H9 (cell line): ENCODE data around the gene PLEKHA8. TPM values are rescaled to one million over a fixed set of nuclear protein-coding genes. Genes with fewer than 3 reads are reported as not detected.

Experiments
- DNase-seq: peaks from one replicate; pipeline ENCODE4 v3.0.0-alpha.2; 2017
- H2AFZ ChIP-seq: one replicate; pipeline ENCODE4 v1.6.1; 2013; ENCODE audit warnings: mild to moderate bottlenecking, low read length, control low read depth, moderate library complexity
- H2AK5ac ChIP-seq: 2 replicates; pipeline ENCODE4 v1.6.1; 2013; ENCODE audit warnings: low read length, control low read depth, mixed read lengths; ENCODE audit not compliant: insufficient read length
- H2BK120ac ChIP-seq: one replicate; pipeline ENCODE4 v1.6.1; 2013; ENCODE audit warnings: low read depth, mild to moderate bottlenecking, low read length, control low read depth, inconsistent platforms; ENCODE audit not compliant: poor library complexity, severe bottlenecking
- H2BK12ac ChIP-seq: 2 replicates; pipeline ENCODE4 v1.6.1; 2013; ENCODE audit warnings: low read length, control low read depth, mixed read lengths, low read depth; ENCODE audit not compliant: insufficient read length
- H2BK15ac ChIP-seq: 2 replicates; pipeline ENCODE4 v1.6.1; 2013; ENCODE audit warnings: low read depth, low read length, control low read depth
- H2BK20ac ChIP-seq: one replicate; pipeline ENCODE4 v1.6.1; 2013; ENCODE audit warnings: low read depth, mild to moderate bottlenecking, low read length, control low read depth, inconsistent platforms; ENCODE audit not compliant: poor library complexity, severe bottlenecking
- H2BK5ac ChIP-seq: 2 replicates; pipeline ENCODE4 v1.6.1; 2013; ENCODE audit warnings: low read length, control low read depth, mixed read lengths; ENCODE audit not compliant: insufficient read length
- H3K14ac ChIP-seq: 2 replicates; pipeline ENCODE4 v1.6.1; 2013; ENCODE audit warnings: low read length, control low read depth; ENCODE audit not compliant: insufficient read depth
- H3K18ac ChIP-seq: 2 replicates; pipeline ENCODE4 v1.6.1; 2013; ENCODE audit warnings: low read depth, mild to moderate bottlenecking, mixed read lengths, low read length, control low read depth; ENCODE audit not compliant: insufficient read length
- H3K23ac ChIP-seq: 2 replicates; pipeline ENCODE4 v1.6.1; 2013; ENCODE audit warnings: low read length, control low read depth, mixed read lengths, low read depth; ENCODE audit not compliant: insufficient read length
- H3K23me2 ChIP-seq: 2 replicates; pipeline ENCODE4 v1.6.1; 2013; ENCODE audit warnings: low read depth, mild to moderate bottlenecking, mixed read lengths, low read length, control low read depth; ENCODE audit not compliant: insufficient read length, poor library complexity, severe bottlenecking
- H3K27ac ChIP-seq: 2 replicates; pipeline ENCODE4 v1.5.1; 2013; ENCODE audit warnings: low read length, control low read depth, mixed read lengths, low read depth; ENCODE audit not compliant: insufficient read length
- H3K27me3 ChIP-seq: 2 replicates; pipeline ENCODE4 v1.6.1; 2013; ENCODE audit warnings: low read length, control low read depth, inconsistent platforms; ENCODE audit not compliant: insufficient read depth
- H3K4ac ChIP-seq: 2 replicates; pipeline ENCODE4 v1.6.1; 2013; ENCODE audit warnings: low read depth, mild to moderate bottlenecking, control low read depth, inconsistent platforms, low read length, moderate library complexity
- H3K4me1 ChIP-seq: 2 replicates; pipeline ENCODE4 v1.6.1; 2013; ENCODE audit warnings: low read length, control low read depth, inconsistent platforms; ENCODE audit not compliant: insufficient read depth
- H3K4me2 ChIP-seq: 2 replicates; pipeline ENCODE4 v1.6.1; 2013; ENCODE audit warnings: low read length, control low read depth, mixed read lengths; ENCODE audit not compliant: insufficient read length, insufficient read depth
- H3K56ac ChIP-seq: 2 replicates; pipeline ENCODE4 v1.6.1; 2013; ENCODE audit warnings: low read depth, mild to moderate bottlenecking, mixed read lengths, low read length, control low read depth; ENCODE audit not compliant: insufficient read length
- H3K79me1 ChIP-seq: 2 replicates; pipeline ENCODE4 v1.6.1; 2013; ENCODE audit warnings: low read depth, mild to moderate bottlenecking, moderate library complexity, low read length, control low read depth, inconsistent platforms; ENCODE audit not compliant: insufficient read depth, poor library complexity, severe bottlenecking
- H3K79me2 ChIP-seq: 2 replicates; pipeline ENCODE4 v1.6.1; 2013; ENCODE audit warnings: low read length, control low read depth, inconsistent platforms; ENCODE audit not compliant: insufficient read depth
- H3K9ac ChIP-seq: 2 replicates; pipeline ENCODE4 v1.6.1; 2013; ENCODE audit warnings: low read length, control low read depth, mixed read lengths; ENCODE audit not compliant: insufficient read length; ENCODE audit errors: extremely low read depth
- H3K9me3 ChIP-seq: one replicate; pipeline ENCODE4 v1.6.1; 2013; ENCODE audit warnings: low read depth, low read length, inconsistent platforms; ENCODE audit not compliant: control insufficient read depth
- H3T11ph ChIP-seq: one replicate; pipeline ENCODE4 v1.6.1; 2013; ENCODE audit warnings: mild to moderate bottlenecking, low read length, control low read depth, inconsistent platforms
- H4K20me1 ChIP-seq: one replicate; pipeline ENCODE4 v1.6.1; 2013; ENCODE audit not compliant: control insufficient read depth, insufficient read length, insufficient read depth
- H4K5ac ChIP-seq: 2 replicates; pipeline ENCODE4 v1.6.1; 2013; ENCODE audit warnings: low read depth, mild to moderate bottlenecking, mixed read lengths, low read length, control low read depth; ENCODE audit not compliant: insufficient read length
- H4K8ac ChIP-seq: replicated peaks from 2 replicates; pipeline ENCODE4 v1.6.1; 2013; ENCODE audit warnings: low read length, control low read depth, mixed read lengths, low read depth; ENCODE audit not compliant: insufficient read length
- H4K91ac ChIP-seq: 2 replicates; pipeline ENCODE4 v1.6.1; 2013; ENCODE audit warnings: low read depth, mild to moderate bottlenecking, moderate library complexity, mixed read lengths, low read length, control low read depth; ENCODE audit not compliant: insufficient read length
- H3K27ac Mint-ChIP-seq, 3 experiments: 2 replicates in 2 of 3; 3 replicates in 1 of 3; pipeline ENCODE4 v1.8.0; 2020 to 2021; ENCODE audit warnings: mixed read lengths in 3 of 3, mild to moderate bottlenecking in 1 of 3, moderate library complexity in 1 of 3
- H3K27me3 Mint-ChIP-seq: 2 replicates; pipeline ENCODE4 v1.8.0; 2021; ENCODE audit warnings: low read depth, mild to moderate bottlenecking, moderate library complexity, mixed read lengths
- H3K36me3 Mint-ChIP-seq, 3 experiments: 2 replicates in 2 of 3; 3 replicates in 1 of 3; pipeline ENCODE4 v1.8.0; 2020 to 2021; ENCODE audit warnings: low read depth in 3 of 3, mixed read lengths in 3 of 3; ENCODE audit not compliant: insufficient read depth in 1 of 3
- H3K4me1 Mint-ChIP-seq, 2 experiments: 2 replicates each; pipeline ENCODE4 v1.8.0; 2020; ENCODE audit warnings: mixed read lengths in 2 of 2
- H3K4me3 Mint-ChIP-seq, 2 experiments: 2 replicates in 1 of 2; 3 replicates in 1 of 2; pipeline ENCODE4 v1.8.0; 2020 to 2021; ENCODE audit warnings: mild to moderate bottlenecking in 2 of 2, mixed read lengths in 2 of 2, moderate library complexity in 1 of 2
- H3K9me3 Mint-ChIP-seq, 2 experiments: 2 replicates in 1 of 2; 3 replicates in 1 of 2; pipeline ENCODE4 v1.8.0; 2020; ENCODE audit warnings: mild to moderate bottlenecking in 2 of 2, mixed read lengths in 2 of 2, moderate library complexity in 1 of 2
- WGBS: extraction: QIAGEN DNeasy Blood & Tissue Kit; methylation state at CpG from one replicate; pipeline ENCODE4 v1.1.7; 2013; ENCODE audit warnings: missing lambda C conversion rate, low lambda C conversion rate, mixed read lengths; ENCODE audit not compliant: insufficient read length; ENCODE audit errors: extremely low coverage; 5-methylcytosine and 5-hydroxymethylcytosine counted together
- total RNA-seq: library from RNA; stranded (reverse); gene quantifications from 2 replicates; pipeline ENCODE4 v1.2.1, GENCODE V29; 2021
- TF ChIP-seq, protein P1 (sequence below): fragments of 200-600 bp; sonication (generic); conservative IDR thresholded peaks from 3 replicates; pipeline ENCODE4 v1.8.0; 2021; ENCODE audit warnings: antibody characterized with exemption, mild to moderate bottlenecking

PLEKHA8 gene
- total RNA-seq, 1 experiment from 2014 or later = 37.0 TPM

- Histone ChIP-seq H4K5ac (no peak overlapping the region), H3K4me1 (no peaks in the 10 kb centered on the region), H4K91ac (no peak overlapping the region), H4K8ac (no peak overlapping the region), H3K9ac (no peak overlapping the region), H2BK120ac (no peak overlapping the region), H3K9me3 (no peaks in the 10 kb centered on the region), H2BK20ac (no peak overlapping the region), H2BK15ac (no peak overlapping the region), H3K4ac (no peak overlapping the region), H3K4me2 (no peak overlapping the region), H3K56ac (no peak overlapping the region), H3K23ac (no peak overlapping the region), H3T11ph (no peak overlapping the region), H3K79me1 (no peaks in the 10 kb centered on the region), H3K14ac (no peak overlapping the region; the same call in 1 of the 2 replicates), H2BK5ac (no peak overlapping the region), H3K79me2 (no peaks in the 10 kb centered on the region), H2AK5ac (no peak overlapping the region), H4K20me1 (no peaks in the 10 kb centered on the region), H2AFZ (no peak overlapping the region), H3K27ac (no peak overlapping the region), H3K27me3 (no peaks in the 10 kb centered on the region), H2BK12ac (no peak overlapping the region), H3K23me2 (no peaks in the 10 kb centered on the region), H3K18ac (no peak overlapping the region)
- peaks cover 0 to 2% (median 0%) of the 10 kb centered on the region in 3 experiments; a peak in 1 of 7 replicates for H3K36me3 Mint-ChIP-seq
- H3K27ac Mint-ChIP-seq = no peak overlapping the region
- no peaks in the 10 kb centered on the region; a peak in 1 of 4 replicates for H3K4me1 Mint-ChIP-seq
- no peaks in the 10 kb centered on the region for H3K27me3 Mint-ChIP-seq
- TF ChIP-seq, protein P1, sequence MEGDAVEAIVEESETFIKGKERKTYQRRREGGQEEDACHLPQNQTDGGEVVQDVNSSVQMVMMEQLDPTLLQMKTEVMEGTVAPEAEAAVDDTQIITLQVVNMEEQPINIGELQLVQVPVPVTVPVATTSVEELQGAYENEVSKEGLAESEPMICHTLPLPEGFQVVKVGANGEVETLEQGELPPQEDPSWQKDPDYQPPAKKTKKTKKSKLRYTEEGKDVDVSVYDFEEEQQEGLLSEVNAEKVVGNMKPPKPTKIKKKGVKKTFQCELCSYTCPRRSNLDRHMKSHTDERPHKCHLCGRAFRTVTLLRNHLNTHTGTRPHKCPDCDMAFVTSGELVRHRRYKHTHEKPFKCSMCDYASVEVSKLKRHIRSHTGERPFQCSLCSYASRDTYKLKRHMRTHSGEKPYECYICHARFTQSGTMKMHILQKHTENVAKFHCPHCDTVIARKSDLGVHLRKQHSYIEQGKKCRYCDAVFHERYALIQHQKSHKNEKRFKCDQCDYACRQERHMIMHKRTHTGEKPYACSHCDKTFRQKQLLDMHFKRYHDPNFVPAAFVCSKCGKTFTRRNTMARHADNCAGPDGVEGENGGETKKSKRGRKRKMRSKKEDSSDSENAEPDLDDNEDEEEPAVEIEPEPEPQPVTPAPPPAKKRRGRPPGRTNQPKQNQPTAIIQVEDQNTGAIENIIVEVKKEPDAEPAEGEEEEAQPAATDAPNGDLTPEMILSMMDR = no peak
- H3K9me3 Mint-ChIP-seq = no peaks in the 10 kb centered on the region
- WGBS = no CpG with 5 or more reads among the region's 4 CpGs
- H3K4me3 Mint-ChIP-seq = no peak overlapping the region
- no peak for DNase-seq
Observed at GRCh38 chr7:30147223-30147622, 119.0 kb downstream of the PLEKHA8 start.
